Neural cell (in vitro differentiated cells): ENCODE measurements around the gene APMAP. TPM values are rescaled to one million over a fixed set of nuclear protein-coding genes. Genes with fewer than 3 reads are reported as not detected.

Source experiments
- H2AFZ ChIP-seq: fragments of 200-600, 300-800 bp; sonication (generic), shearing (Covaris generic); 2 replicates; pipeline ENCODE4 v1.6.0; 2014; ENCODE audit warnings: low read depth, mild to moderate bottlenecking, antibody characterized with exemption, low read length, moderate library complexity
- H3F3A ChIP-seq: fragments of 200-600 bp; shearing (Covaris generic); 2 replicates; pipeline ENCODE4 v1.6.1; 2016; ENCODE audit warnings: mild to moderate bottlenecking, moderate library complexity, mixed read lengths, antibody characterized with exemption, low read length; ENCODE audit not compliant: insufficient read depth, poor library complexity, severe bottlenecking
- H3K27ac ChIP-seq: fragments of 200-600, 300-800 bp; sonication (generic), shearing (Covaris generic); 2 replicates; pipeline ENCODE4 v1.5.1; 2014; ENCODE audit warnings: mild to moderate bottlenecking, low read length, moderate library complexity
- H3K27me3 ChIP-seq: fragments of 300-800, 200-600 bp; sonication (generic), shearing (Covaris generic); 2 replicates; pipeline ENCODE4 v1.6.0; 2014; ENCODE audit warnings: mild to moderate bottlenecking, low read depth, low read length, moderate library complexity; ENCODE audit not compliant: insufficient read depth
- H3K36me3 ChIP-seq: fragments of 300-800, 200-600 bp; sonication (generic), shearing (Covaris generic); 2 replicates; pipeline ENCODE4 v1.5.1; 2014; ENCODE audit warnings: mild to moderate bottlenecking, antibody characterized with exemption, low read length, moderate library complexity; ENCODE audit not compliant: insufficient read depth
- H3K4me2 ChIP-seq: fragments of 300-800, 200-600 bp; sonication (generic), shearing (Covaris generic); 2 replicates; pipeline ENCODE4 v1.6.0; 2014; ENCODE audit warnings: mild to moderate bottlenecking, low read length
- H3K4me3 ChIP-seq: fragments of 300-800, 200-600 bp; sonication (generic), shearing (Covaris generic); 2 replicates; pipeline ENCODE4 v1.5.1; 2014; ENCODE audit warnings: mild to moderate bottlenecking, low read length, moderate library complexity
- H3K79me2 ChIP-seq: fragments of 200-600 bp; shearing (Covaris generic); replicated peaks from 2 replicates; pipeline ENCODE4 v1.6.0; 2014; ENCODE audit warnings: mild to moderate bottlenecking, low read length, moderate library complexity; ENCODE audit not compliant: insufficient read depth
- H3K9ac ChIP-seq: fragments of 300-800, 200-600 bp; sonication (generic), shearing (Covaris generic); 2 replicates; pipeline ENCODE4 v1.6.1; 2016; ENCODE audit warnings: mild to moderate bottlenecking, low read length, mixed read lengths
- H3K9me2 ChIP-seq: fragments of 200-600 bp; shearing (Covaris generic); 2 replicates; pipeline ENCODE4 v1.6.1; 2016; ENCODE audit warnings: mild to moderate bottlenecking, low read length, mixed read lengths; ENCODE audit not compliant: insufficient read depth
- H3K9me3 ChIP-seq: fragments of 200-600, 300-800 bp; sonication (generic), shearing (Covaris generic); 2 replicates; pipeline ENCODE4 v1.6.1; 2016; ENCODE audit warnings: mild to moderate bottlenecking, mixed run types, low read length, moderate library complexity, mixed read lengths
- H4K20me1 ChIP-seq: fragments of 200-600 bp; shearing (Covaris generic); 2 replicates; pipeline ENCODE4 v1.6.1; 2016; ENCODE audit warnings: mild to moderate bottlenecking, mixed run types; ENCODE audit not compliant: insufficient read depth
- EP300 ChIP-seq: fragments of 450-650 bp; conservative IDR thresholded peaks from 2 replicates; pipeline ENCODE4 v1.6.1; 2014; ENCODE audit warnings: antibody characterized with exemption, mild to moderate bottlenecking, moderate library complexity; ENCODE audit not compliant: poor library complexity, severe bottlenecking
- EZH2 ChIP-seq: fragments of 200-600, 300-800 bp; shearing (Covaris generic), sonication (generic); IDR thresholded peaks from 2 replicates; pipeline ENCODE4 v1.6.1; 2014; ENCODE audit warnings: antibody characterized with exemption, low read length, borderline replicate concordance, mild to moderate bottlenecking; ENCODE audit not compliant: insufficient read depth, poor library complexity, severe bottlenecking
- MXI1 ChIP-seq: fragments of 450-650 bp; conservative IDR thresholded peaks from 2 replicates; pipeline ENCODE4 v1.6.1; 2014; ENCODE audit warnings: antibody characterized with exemption, mild to moderate bottlenecking; ENCODE audit not compliant: poor library complexity, severe bottlenecking
- POLR2AphosphoS5 ChIP-seq: IDR thresholded peaks from 2 replicates; pipeline ENCODE4 v1.6.1; 2012
- RAD21 ChIP-seq: fragments of 450-650 bp; conservative IDR thresholded peaks from 2 replicates; pipeline ENCODE4 v1.6.1; 2014; ENCODE audit warnings: antibody characterized with exemption, mild to moderate bottlenecking, moderate library complexity
- SMC3 ChIP-seq: fragments of 450-650 bp; conservative IDR thresholded peaks from 2 replicates; pipeline ENCODE4 v1.6.1; 2014; ENCODE audit warnings: antibody characterized with exemption, mild to moderate bottlenecking, moderate library complexity; ENCODE audit not compliant: poor library complexity
- TAF1 ChIP-seq: IDR thresholded peaks from 2 replicates; pipeline ENCODE4 v1.6.1; 2012; ENCODE audit warnings: low read depth
- polyA plus RNA-seq: library from polyadenylated mRNA; depleted of rRNA; stranded (reverse); fragments of >200 nt; gene quantifications from 2 replicates; pipeline ENCODE4 v1.2.3, GENCODE V29; 2014
- TF ChIP-seq, protein P1 (sequence below): fragments of 450-650 bp; IDR thresholded peaks from 2 replicates; pipeline ENCODE4 v1.5.1; 2014; ENCODE audit warnings: antibody characterized with exemption, mild to moderate bottlenecking, moderate library complexity; ENCODE audit not compliant: poor library complexity, severe bottlenecking
- TF ChIP-seq, protein P2 (sequence below): IDR thresholded peaks from 2 replicates; pipeline ENCODE4 v1.6.1; 2012; ENCODE audit warnings: borderline replicate concordance

The APMAP gene
- polyA plus RNA-seq, 1 donor from 2014 or later = 140 TPM

DNA sequence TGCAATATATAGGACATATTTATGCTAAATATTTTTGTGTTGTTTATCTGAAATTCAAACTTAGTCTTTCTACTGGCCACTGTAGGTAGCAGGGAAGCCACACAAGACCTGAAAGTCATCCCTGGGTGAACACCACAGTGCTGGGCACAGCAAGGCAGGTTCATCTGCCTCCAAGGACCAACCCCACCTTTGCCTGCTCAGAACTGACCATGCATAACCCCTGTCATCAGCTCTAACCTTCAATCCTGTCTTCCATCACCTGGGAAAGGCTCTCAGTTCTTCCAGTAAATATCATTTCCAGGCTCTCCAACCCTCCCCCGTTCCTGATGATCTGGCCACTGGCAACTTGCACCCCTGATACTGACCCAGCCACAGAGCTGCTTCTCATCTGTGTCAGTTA, 76.1 kb downstream of the APMAP start:
- Histone ChIP-seq H4K20me1 (no peaks in the 10 kb centered on the region), H3K9me3 (no peaks in the 10 kb centered on the region), H3K27ac (no peak overlapping the region), H2AFZ (no peak overlapping the region), H3F3A (no peaks in the 10 kb centered on the region), H3K79me2 (no peaks in the 10 kb centered on the region), H3K4me2 (no peak overlapping the region), H3K9ac (no peak overlapping the region), H3K4me3 (no peak overlapping the region), H3K9me2 (no peaks in the 10 kb centered on the region), H3K36me3 (no peaks in the 10 kb centered on the region), H3K27me3 (no peaks in the 10 kb centered on the region)
- TF ChIP-seq MXI1 (no peak), EZH2 (no peak), EP300 (no peak), RAD21 (no peak), POLR2AphosphoS5 (no peak), TAF1 (no peak)
- TF ChIP-seq, protein P1, sequence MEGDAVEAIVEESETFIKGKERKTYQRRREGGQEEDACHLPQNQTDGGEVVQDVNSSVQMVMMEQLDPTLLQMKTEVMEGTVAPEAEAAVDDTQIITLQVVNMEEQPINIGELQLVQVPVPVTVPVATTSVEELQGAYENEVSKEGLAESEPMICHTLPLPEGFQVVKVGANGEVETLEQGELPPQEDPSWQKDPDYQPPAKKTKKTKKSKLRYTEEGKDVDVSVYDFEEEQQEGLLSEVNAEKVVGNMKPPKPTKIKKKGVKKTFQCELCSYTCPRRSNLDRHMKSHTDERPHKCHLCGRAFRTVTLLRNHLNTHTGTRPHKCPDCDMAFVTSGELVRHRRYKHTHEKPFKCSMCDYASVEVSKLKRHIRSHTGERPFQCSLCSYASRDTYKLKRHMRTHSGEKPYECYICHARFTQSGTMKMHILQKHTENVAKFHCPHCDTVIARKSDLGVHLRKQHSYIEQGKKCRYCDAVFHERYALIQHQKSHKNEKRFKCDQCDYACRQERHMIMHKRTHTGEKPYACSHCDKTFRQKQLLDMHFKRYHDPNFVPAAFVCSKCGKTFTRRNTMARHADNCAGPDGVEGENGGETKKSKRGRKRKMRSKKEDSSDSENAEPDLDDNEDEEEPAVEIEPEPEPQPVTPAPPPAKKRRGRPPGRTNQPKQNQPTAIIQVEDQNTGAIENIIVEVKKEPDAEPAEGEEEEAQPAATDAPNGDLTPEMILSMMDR = no peak

DNA sequence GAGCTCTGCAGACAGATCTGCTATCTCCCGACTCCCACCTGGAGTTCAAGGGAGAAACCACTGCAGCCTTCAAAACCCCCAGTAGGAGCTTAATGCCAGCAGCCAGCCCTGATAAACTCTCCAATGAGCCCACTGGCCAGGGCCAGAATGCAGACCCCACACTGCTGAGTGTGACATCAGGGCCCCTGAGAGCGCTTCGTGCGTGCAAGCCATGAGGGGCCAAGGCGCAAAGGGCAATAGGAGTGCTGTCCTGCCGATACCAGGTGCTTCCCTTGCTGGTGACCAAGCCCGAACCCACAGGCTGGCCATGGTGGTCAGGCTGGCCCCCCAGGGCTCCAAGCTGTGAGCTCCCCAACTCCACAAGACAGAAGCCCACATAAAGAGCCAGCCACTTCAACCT, 76.7 kb downstream of the APMAP start:
- H3F3A ChIP-seq = no peaks in the 10 kb centered on the region
- H3K9me2 ChIP-seq = no peaks in the 10 kb centered on the region
- no peak overlapping the region for H2AFZ ChIP-seq
- H3K27me3 ChIP-seq = no peaks in the 10 kb centered on the region
- no peaks in the 10 kb centered on the region for H4K20me1 ChIP-seq
- H3K4me3 ChIP-seq = no peak overlapping the region
- H3K36me3 ChIP-seq = no peaks in the 10 kb centered on the region
- H3K9ac ChIP-seq = no peak overlapping the region
- H3K27ac ChIP-seq = no peak overlapping the region
- TF ChIP-seq TAF1 = no peak
- TF ChIP-seq SMC3 = no peak
- no peak for TF ChIP-seq RAD21
- TF ChIP-seq, protein P2, sequence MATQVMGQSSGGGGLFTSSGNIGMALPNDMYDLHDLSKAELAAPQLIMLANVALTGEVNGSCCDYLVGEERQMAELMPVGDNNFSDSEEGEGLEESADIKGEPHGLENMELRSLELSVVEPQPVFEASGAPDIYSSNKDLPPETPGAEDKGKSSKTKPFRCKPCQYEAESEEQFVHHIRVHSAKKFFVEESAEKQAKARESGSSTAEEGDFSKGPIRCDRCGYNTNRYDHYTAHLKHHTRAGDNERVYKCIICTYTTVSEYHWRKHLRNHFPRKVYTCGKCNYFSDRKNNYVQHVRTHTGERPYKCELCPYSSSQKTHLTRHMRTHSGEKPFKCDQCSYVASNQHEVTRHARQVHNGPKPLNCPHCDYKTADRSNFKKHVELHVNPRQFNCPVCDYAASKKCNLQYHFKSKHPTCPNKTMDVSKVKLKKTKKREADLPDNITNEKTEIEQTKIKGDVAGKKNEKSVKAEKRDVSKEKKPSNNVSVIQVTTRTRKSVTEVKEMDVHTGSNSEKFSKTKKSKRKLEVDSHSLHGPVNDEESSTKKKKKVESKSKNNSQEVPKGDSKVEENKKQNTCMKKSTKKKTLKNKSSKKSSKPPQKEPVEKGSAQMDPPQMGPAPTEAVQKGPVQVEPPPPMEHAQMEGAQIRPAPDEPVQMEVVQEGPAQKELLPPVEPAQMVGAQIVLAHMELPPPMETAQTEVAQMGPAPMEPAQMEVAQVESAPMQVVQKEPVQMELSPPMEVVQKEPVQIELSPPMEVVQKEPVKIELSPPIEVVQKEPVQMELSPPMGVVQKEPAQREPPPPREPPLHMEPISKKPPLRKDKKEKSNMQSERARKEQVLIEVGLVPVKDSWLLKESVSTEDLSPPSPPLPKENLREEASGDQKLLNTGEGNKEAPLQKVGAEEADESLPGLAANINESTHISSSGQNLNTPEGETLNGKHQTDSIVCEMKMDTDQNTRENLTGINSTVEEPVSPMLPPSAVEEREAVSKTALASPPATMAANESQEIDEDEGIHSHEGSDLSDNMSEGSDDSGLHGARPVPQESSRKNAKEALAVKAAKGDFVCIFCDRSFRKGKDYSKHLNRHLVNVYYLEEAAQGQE = no peak
- no peak for TF ChIP-seq EZH2
- no peak for TF ChIP-seq MXI1
- TF ChIP-seq, protein P1 = no peak
- TF ChIP-seq EP300 = no peak
- TF ChIP-seq POLR2AphosphoS5 = no peak
- H3K4me2 ChIP-seq = no peak overlapping the region
- no peaks in the 10 kb centered on the region for H3K79me2 ChIP-seq
- no peaks in the 10 kb centered on the region for H3K9me3 ChIP-seq
